ENCODE measurements around the gene PLXNA2. TPM values are rescaled to one million over a fixed set of nuclear protein-coding genes. Genes with fewer than 3 reads are reported as not detected.

PLXNA2 gene
- polyA plus RNA-seq, 6 donors from 2014 or later = 0.35 to 1.6 (median 0.60) TPM; not detected in 1

DNA sequence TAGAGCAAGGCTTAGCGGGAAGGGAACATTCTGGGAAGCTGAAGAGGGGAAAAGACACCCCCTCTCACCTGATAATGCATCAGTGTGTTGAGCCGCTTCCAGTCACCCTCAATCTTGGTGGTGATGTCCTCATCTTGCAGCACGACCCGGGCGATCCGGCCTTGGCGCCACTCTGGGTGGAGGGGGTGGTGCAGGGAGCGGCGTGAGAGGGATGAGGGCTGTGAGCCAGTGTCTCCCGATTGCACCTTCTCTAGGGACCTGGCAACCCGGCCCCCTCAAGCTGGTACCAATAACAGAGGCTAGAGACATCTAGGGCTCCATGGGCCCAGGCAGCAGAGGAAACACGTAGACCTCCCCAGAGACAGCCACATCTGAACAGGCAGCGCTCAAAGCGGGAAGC lies 205.9 kb downstream of the PLXNA2 start:
- ATAC-seq (ENCODE audit: low read depth in 2 of 2) = no peak
- Mint-ChIP-seq H3K36me3 (no peaks in the 10 kb centered on the region), H3K4me1 (no peaks in the 10 kb centered on the region), H3K27ac (no peak overlapping the region), H3K4me3 (no peak overlapping the region), H3K9me3 (no peaks in the 10 kb centered on the region), H3K27me3 (no peaks in the 10 kb centered on the region)
- DNase-seq = no peak

DNA sequence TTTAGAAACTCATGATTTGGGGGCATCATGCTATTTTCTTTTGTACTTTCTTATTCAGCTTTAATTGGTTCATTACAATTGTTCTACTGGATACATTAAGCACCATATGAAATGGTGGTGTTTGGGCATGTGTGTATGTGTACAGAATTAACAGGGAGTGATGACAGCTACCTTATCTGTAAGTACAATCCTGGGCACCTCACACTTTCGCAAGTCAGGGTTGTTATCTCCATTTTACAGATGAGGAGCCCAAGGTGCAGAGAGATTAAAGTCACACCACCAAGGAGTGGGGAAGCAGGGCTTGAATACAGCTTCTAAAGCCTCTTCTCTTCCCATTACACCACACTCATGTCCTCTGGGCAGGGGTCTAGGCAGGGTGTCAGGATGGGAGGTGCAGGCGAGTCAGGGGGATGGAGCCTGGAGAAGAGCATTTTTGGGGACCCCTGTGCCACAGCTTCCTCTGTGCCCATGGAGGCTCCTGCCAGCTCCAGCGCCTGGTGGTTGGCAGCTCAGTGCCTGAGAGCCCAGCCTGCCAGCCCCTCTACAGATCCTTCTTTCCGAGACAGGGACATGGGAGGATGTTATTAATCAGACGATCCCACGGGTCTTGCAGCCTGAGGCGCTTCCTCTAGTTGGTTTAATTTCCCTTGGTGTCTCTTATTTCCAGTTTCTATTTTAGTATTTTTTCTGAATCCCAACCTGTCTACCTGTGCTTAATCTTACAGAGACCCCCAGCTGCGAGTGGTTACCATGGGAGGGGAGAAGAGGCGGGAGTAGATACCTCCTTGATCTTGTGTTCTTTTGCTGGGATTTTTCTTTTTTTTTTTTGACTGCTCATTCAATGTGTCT lies 207.0 kb downstream of the PLXNA2 start:
- Mint-ChIP-seq H3K27ac (no peak overlapping the region), H3K27me3 (peaks cover 0 to 2% (median 0%) of the 10 kb centered on the region in 3 donors), H3K4me3 (no peak overlapping the region), H3K4me1 (no peaks in the 10 kb centered on the region), H3K36me3 (peaks cover 0 to 4% of the 10 kb centered on the region in 2 donors), H3K9me3 (no peaks in the 10 kb centered on the region)
- no peak for ATAC-seq (ENCODE audit: low read depth in 2 of 2)
- DNase-seq = no peak

DNA sequence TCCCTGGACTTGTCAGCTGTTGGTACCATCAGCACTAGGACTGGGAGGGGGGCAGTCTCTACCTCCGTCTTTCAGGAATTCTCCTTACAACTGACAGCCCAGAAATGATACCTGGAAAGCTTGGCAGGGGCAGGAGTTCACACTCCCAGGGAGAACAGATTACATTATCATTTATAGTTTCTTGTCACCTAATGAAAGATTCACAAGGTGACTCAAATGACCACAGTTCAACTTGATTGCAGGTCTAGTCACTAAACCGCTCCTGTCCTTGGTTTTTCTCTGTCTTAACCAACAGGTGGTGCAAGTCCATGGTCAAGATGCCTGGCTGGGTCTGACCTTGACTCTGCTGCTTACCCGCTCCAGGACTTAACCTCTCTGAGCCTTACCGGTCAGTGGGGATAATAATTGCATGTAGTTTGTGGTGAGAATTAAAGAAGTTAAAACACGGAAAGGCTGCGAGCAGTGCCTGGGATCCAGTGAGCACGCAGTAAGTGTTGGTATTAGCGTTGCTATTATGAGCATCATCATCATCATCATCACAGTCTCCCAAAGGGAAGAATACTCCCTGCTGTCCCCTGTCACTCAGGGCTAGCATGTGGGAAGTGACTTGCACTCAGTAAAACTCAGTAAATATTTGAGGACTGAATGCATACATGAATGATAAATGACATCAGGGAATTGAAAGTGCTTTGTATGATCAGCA lies 207.9 kb downstream of the PLXNA2 start:
- ATAC-seq (ENCODE audit: low read depth in 2 of 2) (no peak), DNase-seq (no peak)
- Mint-ChIP-seq H3K4me3 (no peak overlapping the region), H3K27me3 (peaks cover 0 to 10% (median 0%) of the 10 kb centered on the region in 3 donors), H3K9me3 (no peaks in the 10 kb centered on the region), H3K36me3 (peaks cover 0 to 4% of the 10 kb centered on the region in 2 donors), H3K4me1 (no peaks in the 10 kb centered on the region), H3K27ac (no peak overlapping the region)

DNA sequence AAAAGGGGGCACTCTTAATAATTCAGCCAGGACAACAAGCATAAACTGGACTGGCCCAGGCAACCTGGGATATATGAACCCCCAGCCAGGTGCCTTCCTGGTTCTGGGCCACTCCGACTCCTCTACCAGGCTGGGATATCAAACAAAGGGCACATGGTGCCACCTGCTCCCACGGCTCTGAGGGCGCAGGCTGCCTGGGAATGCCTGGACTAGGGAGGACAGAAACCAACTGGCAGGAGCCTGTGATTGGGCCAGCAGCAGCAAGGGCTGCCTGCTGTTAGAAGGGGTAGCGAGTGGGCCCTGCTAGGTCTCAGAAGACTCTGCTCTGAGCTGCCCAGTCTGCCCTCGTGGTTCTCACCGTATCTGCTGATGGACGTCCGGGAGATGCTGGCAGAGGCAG lies 210.0 kb downstream of the PLXNA2 start:
- ATAC-seq (ENCODE audit: low read depth in 2 of 2) (no peak), DNase-seq (no peak)
- H3K36me3 Mint-ChIP-seq = peaks cover 0 to 4% of the 10 kb centered on the region in 2 donors
- H3K4me3 Mint-ChIP-seq = no peak overlapping the region
- no peaks in the 10 kb centered on the region for H3K9me3 Mint-ChIP-seq
- no peaks in the 10 kb centered on the region for H3K4me1 Mint-ChIP-seq
- H3K27ac Mint-ChIP-seq = no peak overlapping the region
- H3K27me3 Mint-ChIP-seq = peaks cover 0 to 10% (median 0%) of the 10 kb centered on the region in 3 donors

DNA sequence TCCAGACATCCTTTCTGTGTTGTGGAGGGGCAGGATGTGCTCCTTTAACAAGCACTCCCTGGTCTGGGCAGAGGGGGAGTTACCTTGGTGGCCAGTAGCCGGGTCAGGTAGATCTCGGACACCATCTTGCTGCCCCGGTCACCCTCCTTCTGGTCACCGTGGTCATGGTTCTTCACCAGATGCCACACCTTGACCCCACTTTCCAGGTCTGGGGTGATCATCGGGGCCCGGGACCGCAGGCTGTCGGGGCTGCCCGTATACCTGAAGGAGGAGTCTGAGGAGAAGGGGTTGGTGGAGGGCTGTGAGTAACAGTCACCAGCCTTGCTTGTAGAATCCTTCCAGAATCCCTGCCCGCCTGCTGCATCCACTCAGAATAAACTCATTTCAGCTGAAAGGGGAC lies 210.9 kb downstream of the PLXNA2 start:
- ATAC-seq (ENCODE audit: low read depth in 2 of 2) (no peak), DNase-seq (no peak)
- no peak overlapping the region for H3K4me3 Mint-ChIP-seq
- H3K9me3 Mint-ChIP-seq = no peaks in the 10 kb centered on the region
- peak overlapping the region in 1 of 6 donors; percentile 44 for H3K27ac Mint-ChIP-seq
- peaks cover 0 to 10% (median 0%) of the 10 kb centered on the region in 3 donors for H3K27me3 Mint-ChIP-seq
- no peaks in the 10 kb centered on the region for H3K4me1 Mint-ChIP-seq
- peaks cover 0 to 4% of the 10 kb centered on the region in 2 donors for H3K36me3 Mint-ChIP-seq

DNA sequence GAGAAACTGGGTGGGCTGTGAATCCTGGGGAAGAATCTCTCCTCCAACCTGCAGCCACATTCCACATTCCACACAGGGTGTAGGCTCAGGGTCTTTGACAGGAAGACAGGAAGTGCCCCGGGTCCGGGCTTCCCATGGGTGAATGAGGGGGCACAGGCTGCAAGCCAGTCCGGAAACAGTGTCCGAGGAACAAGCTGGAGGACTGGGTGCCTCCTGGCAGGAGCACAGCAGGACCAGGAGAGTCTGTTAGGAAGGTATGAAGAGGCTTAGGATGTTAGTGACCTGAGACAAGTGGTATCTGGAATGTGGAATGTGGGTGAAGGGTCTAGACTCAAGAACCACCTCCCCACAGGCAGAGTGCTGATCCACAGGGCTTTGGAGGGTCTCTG lies 212.3 kb downstream of the PLXNA2 start:
- no peak overlapping the region for H3K4me3 Mint-ChIP-seq
- peaks cover 0 to 4% of the 10 kb centered on the region in 2 donors for H3K36me3 Mint-ChIP-seq
- ATAC-seq (ENCODE audit: low read depth in 2 of 2) (no peak), DNase-seq (no peak)
- H3K27ac Mint-ChIP-seq = no peak overlapping the region
- no peaks in the 10 kb centered on the region for H3K4me1 Mint-ChIP-seq
- H3K9me3 Mint-ChIP-seq = no peaks in the 10 kb centered on the region
- peaks cover 0 to 10% (median 0%) of the 10 kb centered on the region in 3 donors for H3K27me3 Mint-ChIP-seq

DNA sequence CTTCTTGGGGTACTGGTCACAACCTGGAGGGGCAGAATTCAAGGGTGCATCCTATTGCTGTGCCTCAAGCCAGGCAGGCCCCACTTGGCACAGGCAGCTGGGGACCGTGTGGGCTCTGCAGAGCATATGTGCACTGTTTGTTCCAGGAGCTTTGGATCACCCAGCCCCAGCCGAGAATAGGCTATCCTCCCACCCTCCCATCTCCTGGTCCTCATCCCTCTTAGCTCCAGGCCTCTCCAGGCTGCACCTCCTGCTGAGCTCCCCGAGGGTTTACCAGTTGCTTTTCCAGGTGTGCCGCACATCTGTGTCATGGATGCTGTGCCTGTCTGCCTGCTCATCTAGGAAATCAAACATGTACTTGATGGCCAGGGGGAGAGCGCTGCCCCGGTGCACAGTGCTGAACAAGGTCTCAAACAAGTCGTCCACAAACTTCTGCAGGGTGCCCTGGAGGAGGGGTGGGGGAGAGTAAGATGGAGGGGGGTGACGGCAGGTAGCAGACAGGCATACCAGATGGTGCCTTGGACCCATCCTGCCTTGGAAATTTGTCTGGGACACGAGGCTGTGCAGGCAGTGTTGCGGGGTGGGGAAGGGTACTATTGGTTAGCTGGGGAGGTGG lies 212.8 kb downstream of the PLXNA2 start:
- Mint-ChIP-seq H3K4me3 (no peak overlapping the region), H3K36me3 (peaks cover 0 to 4% of the 10 kb centered on the region in 2 donors), H3K4me1 (no peaks in the 10 kb centered on the region), H3K27me3 (peaks cover 0 to 10% (median 0%) of the 10 kb centered on the region in 3 donors), H3K27ac (no peak overlapping the region), H3K9me3 (no peaks in the 10 kb centered on the region)
- DNase-seq (no peak), ATAC-seq (ENCODE audit: low read depth in 2 of 2) (no peak)

DNA sequence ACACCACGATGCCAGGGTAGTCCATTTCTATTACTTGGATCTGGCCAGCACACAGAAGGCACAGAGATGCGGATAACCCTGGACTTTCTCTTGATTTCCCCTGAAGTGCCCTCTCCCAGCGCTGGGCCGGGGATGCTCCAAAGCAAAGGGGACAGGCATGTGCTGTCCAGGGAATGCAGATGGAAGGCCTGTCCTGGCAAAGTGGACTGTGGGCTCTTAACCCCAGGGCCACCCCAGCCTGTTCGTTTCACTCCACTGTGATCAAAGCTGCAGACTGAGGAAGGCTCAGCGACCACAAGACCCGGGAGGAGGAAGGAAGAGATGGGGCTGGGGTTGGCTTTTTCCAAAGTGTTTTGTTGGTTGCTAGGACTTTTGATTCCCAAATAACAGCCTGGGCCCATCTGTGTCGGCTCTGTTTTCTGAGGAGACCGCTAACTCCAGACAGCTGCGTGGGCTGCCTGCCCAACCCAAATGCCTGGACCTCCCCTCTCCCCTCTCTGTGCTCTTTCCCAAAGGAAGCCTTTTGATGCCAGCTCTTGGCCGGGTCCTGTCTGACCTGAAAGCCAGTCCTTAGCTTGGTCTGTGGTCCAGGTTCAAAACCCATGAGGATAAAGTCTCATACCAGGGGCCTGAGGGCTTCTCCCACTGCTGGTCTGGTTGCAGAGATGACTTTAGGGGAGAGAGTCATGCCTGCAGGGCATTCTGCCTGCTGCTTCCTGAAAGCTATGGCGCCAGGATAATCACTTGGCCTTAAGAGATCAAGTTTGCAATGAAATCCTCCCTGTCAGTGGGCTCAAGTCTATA lies 213.7 kb downstream of the PLXNA2 start:
- Mint-ChIP-seq H3K4me1 (no peaks in the 10 kb centered on the region), H3K36me3 (peaks cover 0 to 4% of the 10 kb centered on the region in 2 donors), H3K9me3 (no peaks in the 10 kb centered on the region), H3K4me3 (no peak overlapping the region), H3K27ac (no peak overlapping the region), H3K27me3 (peaks cover 0 to 10% (median 0%) of the 10 kb centered on the region in 3 donors)
- DNase-seq (no peak), ATAC-seq (ENCODE audit: low read depth in 2 of 2) (no peak)

DNA sequence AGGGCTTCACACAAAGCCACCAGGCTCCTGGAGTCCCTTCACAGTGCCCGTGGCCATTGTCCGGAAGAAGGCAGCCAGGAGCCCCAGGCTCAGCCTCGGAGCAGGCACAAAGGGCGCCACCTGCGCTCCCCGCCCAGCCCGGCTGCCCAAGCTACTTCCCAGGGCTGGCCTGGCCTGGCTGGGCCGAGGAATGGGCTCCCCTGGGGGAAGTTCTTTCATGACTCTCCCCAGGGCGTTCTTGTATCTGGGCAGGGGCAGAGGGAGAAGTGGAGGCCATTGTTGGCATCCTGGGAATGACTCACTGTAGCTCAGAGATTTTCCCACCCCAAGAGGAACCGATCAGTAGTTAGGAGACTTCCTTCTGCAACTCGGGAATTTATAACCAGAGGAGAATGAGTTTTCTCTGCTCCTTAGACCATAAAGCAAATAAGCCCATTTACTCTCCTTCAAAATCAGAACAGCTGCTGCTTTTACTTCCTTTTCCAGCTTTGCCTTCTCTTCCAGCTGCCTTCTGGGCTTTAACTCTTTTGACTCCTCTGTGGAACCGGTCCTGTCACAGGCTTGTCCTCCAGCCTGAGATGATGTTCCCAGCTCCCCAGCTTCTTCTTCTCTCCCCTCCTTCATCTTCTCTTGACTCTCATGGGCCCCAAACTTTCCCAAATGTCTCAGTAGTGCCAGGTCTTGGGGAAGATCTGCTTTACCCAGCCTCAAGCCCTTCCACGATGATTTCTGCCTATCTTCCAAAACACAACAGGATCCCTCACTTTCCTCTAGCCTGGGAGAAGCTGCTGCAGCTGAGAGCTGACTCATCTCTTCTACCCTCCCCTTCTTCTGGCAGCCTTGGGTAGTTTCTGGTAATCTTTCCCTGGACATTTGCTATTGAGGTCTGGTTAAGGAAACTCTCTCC lies 214.6 kb downstream of the PLXNA2 start:
- no peak for DNase-seq
- Mint-ChIP-seq H3K4me1 (no peaks in the 10 kb centered on the region), H3K27me3 (peaks cover 0 to 15% (median 0%) of the 10 kb centered on the region in 3 donors), H3K4me3 (no peak overlapping the region), H3K27ac (peak overlapping the region in 2 of 6 donors; percentile 72 to 82), H3K36me3 (peaks cover 0 to 4% of the 10 kb centered on the region in 2 donors), H3K9me3 (no peaks in the 10 kb centered on the region)
- no peak for ATAC-seq (ENCODE audit: low read depth in 2 of 2)

DNA sequence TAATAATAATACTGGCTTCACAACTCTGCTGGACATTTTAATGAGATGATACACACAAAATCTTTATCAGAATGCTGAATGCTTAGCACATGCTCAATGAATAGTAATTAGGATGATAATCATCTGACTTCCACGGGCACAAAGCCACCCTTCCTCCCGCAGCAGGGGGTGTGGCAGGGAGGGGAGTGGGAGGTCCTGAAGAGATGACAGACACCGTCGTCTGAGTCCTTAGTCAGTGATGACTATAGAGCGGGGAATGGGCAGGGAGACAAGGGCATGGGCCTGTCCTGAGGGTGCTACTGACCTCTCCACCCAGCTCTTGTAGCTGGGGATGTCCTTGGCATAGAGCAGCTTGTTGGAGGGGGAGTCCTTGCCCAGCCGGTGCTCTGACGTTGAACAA lies 215.7 kb downstream of the PLXNA2 start:
- peaks cover 0 to 4% of the 10 kb centered on the region in 2 donors for H3K36me3 Mint-ChIP-seq
- no peak for ATAC-seq (ENCODE audit: low read depth in 2 of 2)
- no peak for DNase-seq
- peaks cover 0 to 15% (median 0%) of the 10 kb centered on the region in 3 donors for H3K27me3 Mint-ChIP-seq
- no peak overlapping the region for H3K4me3 Mint-ChIP-seq
- H3K9me3 Mint-ChIP-seq = no peaks in the 10 kb centered on the region
- no peaks in the 10 kb centered on the region for H3K4me1 Mint-ChIP-seq
- H3K27ac Mint-ChIP-seq = peak overlapping the region in 1 of 6 donors; percentile 64

DNA sequence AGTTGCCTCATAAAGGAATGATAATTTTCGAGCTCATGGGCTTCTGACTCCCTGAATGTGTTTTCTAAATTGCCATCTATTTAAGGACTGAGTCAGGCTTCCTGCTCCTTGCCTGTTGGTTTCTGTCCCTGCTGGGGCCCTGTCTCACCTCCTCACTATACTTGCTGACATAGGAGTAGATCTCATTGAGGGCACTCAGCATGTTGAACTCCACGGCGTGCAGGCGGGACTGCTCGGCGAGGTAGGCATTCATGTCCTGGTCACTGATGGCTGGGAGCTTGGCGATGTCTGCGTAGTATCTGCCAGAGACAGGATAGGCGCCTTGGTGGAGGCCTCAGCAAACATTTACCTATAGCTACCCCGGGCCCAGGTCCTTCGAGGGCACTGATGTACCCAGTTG lies 216.3 kb downstream of the PLXNA2 start:
- DNase-seq = no peak
- Mint-ChIP-seq H3K27ac (no peak overlapping the region), H3K9me3 (no peaks in the 10 kb centered on the region), H3K4me1 (no peaks in the 10 kb centered on the region), H3K27me3 (peaks cover 0 to 15% (median 0%) of the 10 kb centered on the region in 3 donors), H3K4me3 (no peak overlapping the region), H3K36me3 (peaks cover 0 to 2% of the 10 kb centered on the region in 2 donors)
- no peak for ATAC-seq (ENCODE audit: low read depth in 2 of 2)

DNA sequence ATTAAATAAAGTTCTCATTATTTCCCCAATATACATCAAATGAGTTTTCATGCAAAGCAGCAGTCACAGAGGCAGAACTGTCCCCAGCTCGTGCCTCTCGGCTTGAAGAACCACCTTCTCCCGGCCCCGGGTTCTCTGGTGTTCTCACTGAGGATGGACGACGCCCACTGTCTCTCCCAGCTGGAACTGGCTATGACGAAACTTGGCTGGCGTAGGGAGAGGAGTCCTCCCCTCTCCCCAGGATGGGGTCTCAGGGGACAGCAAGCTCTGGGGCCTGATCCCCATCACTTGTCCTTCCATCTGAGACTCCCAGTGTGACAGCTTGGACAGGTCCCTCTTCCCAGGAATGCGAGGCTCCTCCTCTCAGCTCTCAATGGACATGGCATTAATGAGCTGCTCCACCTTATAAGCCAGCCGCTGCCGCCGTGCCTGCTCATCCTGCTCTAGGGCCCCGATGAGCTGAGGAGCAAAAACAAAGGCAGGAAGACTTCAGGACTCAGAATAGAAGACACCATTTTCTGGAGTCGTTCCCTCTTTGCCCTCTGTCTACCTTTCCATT lies 217.2 kb downstream of the PLXNA2 start:
- H3K27ac Mint-ChIP-seq = no peak overlapping the region
- DNase-seq (no peak), ATAC-seq (ENCODE audit: low read depth in 2 of 2) (no peak)
- H3K36me3 Mint-ChIP-seq = no peaks in the 10 kb centered on the region
- no peak overlapping the region for H3K4me3 Mint-ChIP-seq
- H3K4me1 Mint-ChIP-seq = no peaks in the 10 kb centered on the region
- H3K27me3 Mint-ChIP-seq = peaks cover 0 to 11% (median 0%) of the 10 kb centered on the region in 3 donors
- H3K9me3 Mint-ChIP-seq = no peaks in the 10 kb centered on the region
